Fibroblast of pulmonary artery (primary cell): ENCODE measurements around the gene RARG.
"Not testable (repeated sequence)": the region's sequence is repeated elsewhere in the genome, so short reads cannot be mapped to it uniquely, and the experiment has no call there.

ENCODE experiments used
- DNase-seq: peaks from one replicate; pipeline ENCODE4 v3.0.0-alpha.2; 2010; ENCODE audit warnings: low read depth
- H3K4me3 ChIP-seq: replicated peaks from 2 replicates; pipeline ENCODE4 v1.5.1; 2011; ENCODE audit warnings: low read depth, mild to moderate bottlenecking, control low read depth, low read length, moderate library complexity
- TF ChIP-seq, protein P1 (sequence below): IDR thresholded peaks from 2 replicates; pipeline ENCODE4 v1.5.1; 2011; ENCODE audit warnings: mild to moderate bottlenecking, control low read depth, low read length, inconsistent platforms; ENCODE audit errors: missing control alignments

The RARG gene

GRCh38 chr12:53170215-53170614 is 61.8 kb downstream of the RARG start:
- TF ChIP-seq, protein P1, sequence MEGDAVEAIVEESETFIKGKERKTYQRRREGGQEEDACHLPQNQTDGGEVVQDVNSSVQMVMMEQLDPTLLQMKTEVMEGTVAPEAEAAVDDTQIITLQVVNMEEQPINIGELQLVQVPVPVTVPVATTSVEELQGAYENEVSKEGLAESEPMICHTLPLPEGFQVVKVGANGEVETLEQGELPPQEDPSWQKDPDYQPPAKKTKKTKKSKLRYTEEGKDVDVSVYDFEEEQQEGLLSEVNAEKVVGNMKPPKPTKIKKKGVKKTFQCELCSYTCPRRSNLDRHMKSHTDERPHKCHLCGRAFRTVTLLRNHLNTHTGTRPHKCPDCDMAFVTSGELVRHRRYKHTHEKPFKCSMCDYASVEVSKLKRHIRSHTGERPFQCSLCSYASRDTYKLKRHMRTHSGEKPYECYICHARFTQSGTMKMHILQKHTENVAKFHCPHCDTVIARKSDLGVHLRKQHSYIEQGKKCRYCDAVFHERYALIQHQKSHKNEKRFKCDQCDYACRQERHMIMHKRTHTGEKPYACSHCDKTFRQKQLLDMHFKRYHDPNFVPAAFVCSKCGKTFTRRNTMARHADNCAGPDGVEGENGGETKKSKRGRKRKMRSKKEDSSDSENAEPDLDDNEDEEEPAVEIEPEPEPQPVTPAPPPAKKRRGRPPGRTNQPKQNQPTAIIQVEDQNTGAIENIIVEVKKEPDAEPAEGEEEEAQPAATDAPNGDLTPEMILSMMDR, result no peak
- no peak overlapping the region for H3K4me3 ChIP-seq
- no peak for DNase-seq

DNA sequence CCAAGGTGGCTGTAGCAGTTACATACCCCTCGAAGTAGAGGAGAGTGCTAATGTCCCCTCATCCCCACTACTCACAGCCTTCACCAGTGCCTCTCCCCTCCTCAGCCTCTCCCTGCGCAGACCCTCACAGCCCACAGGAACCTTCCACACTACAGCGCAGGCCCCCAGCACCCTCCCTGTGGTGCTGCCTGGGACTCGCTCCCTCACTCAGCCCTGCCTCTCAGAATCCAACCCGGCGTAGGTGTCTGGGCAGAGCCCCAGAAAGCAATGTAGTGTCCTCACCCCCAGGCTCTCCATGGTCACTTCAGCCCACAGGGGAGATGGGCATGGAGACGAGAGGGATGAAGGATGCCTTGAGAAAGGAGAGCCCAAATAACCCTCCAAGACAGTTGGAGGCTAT is 62.4 kb downstream of the RARG start:
- TF ChIP-seq, protein P1, result no peak
- no peak for DNase-seq
- no peak overlapping the region for H3K4me3 ChIP-seq

GRCh38 chr12:53166837-53167236 is 65.2 kb downstream of the RARG start:
- TF ChIP-seq, protein P1, result no peak

GRCh38 chr12:53163008-53163407 is 69.0 kb downstream of the RARG start:
- H3K4me3 ChIP-seq, DNase-seq: not testable (repeated sequence)

More at GRCh38 chr12:53166837-53167236, 65.2 kb downstream of the RARG start:
- DNase-seq, result no peak
- H3K4me3 ChIP-seq, result no peak overlapping the region

GRCh38 chr12:53161119-53161911 is 70.7 kb downstream of the RARG start:
- no peak for DNase-seq
- no peak overlapping the region for H3K4me3 ChIP-seq
- TF ChIP-seq, protein P1, result no peak

GRCh38 chr12:53160673-53161072 is 71.3 kb downstream of the RARG start:
- H3K4me3 ChIP-seq, result no peak overlapping the region
- TF ChIP-seq, protein P1, result no peak
- no peak for DNase-seq
